ENCODE results near the gene IFIT5.

The IFIT5 gene

GRCh38 chr10:89454561-89455347, 40.4 kb downstream of the IFIT5 start:
- H2AFZ ChIP-seq (ENCODE audit: low read length): peak overlapping the region; percentile 25
- peaks cover 4% of the 10 kb centered on the region for H3K4me1 ChIP-seq (ENCODE audit: insufficient read depth, low read length, poor library complexity, severe bottlenecking)
- no peaks in the 10 kb centered on the region for H3K36me3 ChIP-seq (ENCODE audit: insufficient read depth, low read length)
- no peaks in the 10 kb centered on the region for H3K79me2 ChIP-seq (ENCODE audit: insufficient read depth, low read length)
- no peaks in the 10 kb centered on the region for H3F3A ChIP-seq (ENCODE audit: low read depth)
- no peaks in the 10 kb centered on the region for H3K9me3 ChIP-seq (ENCODE audit: insufficient read depth, low read depth, low read length)
- H3K9me2 ChIP-seq (replicated peaks; ENCODE audit: low read depth, low read length): no peaks in the 10 kb centered on the region
- H3K27me3 ChIP-seq (ENCODE audit: insufficient read depth, low read length, poor library complexity, severe bottlenecking): no peaks in the 10 kb centered on the region
- H4K20me1 ChIP-seq (ENCODE audit: insufficient read depth, low read length, poor library complexity, severe bottlenecking): no peaks in the 10 kb centered on the region
- TF ChIP-seq CTCF (conservative IDR thresholded peaks at IDR 0.05; ENCODE audit: low read length) (no peak), EZH2phosphoT487 (IDR thresholded peaks at IDR 0.05; ENCODE audit: borderline replicate concordance) (no peak)
- H3K9ac ChIP-seq (ENCODE audit: low read depth, low read length, poor library complexity, severe bottlenecking): no peak overlapping the region
- H3K4me3 ChIP-seq (ENCODE audit: low read length, poor library complexity, severe bottlenecking): no peak overlapping the region
- H3K4me2 ChIP-seq (ENCODE audit: low read depth, low read length, poor library complexity, severe bottlenecking): no peak overlapping the region

GRCh38 chr10:89458291-89458690, 43.9 kb downstream of the IFIT5 start:
- Histone ChIP-seq H3K27me3 (ENCODE audit: insufficient read depth, low read length, poor library complexity, severe bottlenecking) (no peaks in the 10 kb centered on the region), H3K4me1 (ENCODE audit: insufficient read depth, low read length, poor library complexity, severe bottlenecking) (no peaks in the 10 kb centered on the region), H3K9me3 (ENCODE audit: insufficient read depth, low read depth, low read length) (no peaks in the 10 kb centered on the region), H3F3A (ENCODE audit: low read depth) (no peaks in the 10 kb centered on the region), H3K4me2 (ENCODE audit: low read depth, low read length, poor library complexity, severe bottlenecking) (no peak overlapping the region), H2AFZ (ENCODE audit: low read length) (no peak overlapping the region), H3K79me2 (ENCODE audit: insufficient read depth, low read length) (no peaks in the 10 kb centered on the region), H4K20me1 (ENCODE audit: insufficient read depth, low read length, poor library complexity, severe bottlenecking) (no peaks in the 10 kb centered on the region), H3K4me3 (ENCODE audit: low read length, poor library complexity, severe bottlenecking) (no peak overlapping the region), H3K9me2 (replicated peaks; ENCODE audit: low read depth, low read length) (no peaks in the 10 kb centered on the region), H3K9ac (ENCODE audit: low read depth, low read length, poor library complexity, severe bottlenecking) (no peak overlapping the region), H3K36me3 (ENCODE audit: insufficient read depth, low read length) (no peaks in the 10 kb centered on the region)
- TF ChIP-seq CTCF (conservative IDR thresholded peaks at IDR 0.05; ENCODE audit: low read length): no peak
- TF ChIP-seq EZH2phosphoT487 (IDR thresholded peaks at IDR 0.05; ENCODE audit: borderline replicate concordance): no peak

GRCh38 chr10:89458784-89459183, 44.4 kb downstream of the IFIT5 start:
- Histone ChIP-seq H3K9me3 (ENCODE audit: insufficient read depth, low read depth, low read length) (no peaks in the 10 kb centered on the region), H3K36me3 (ENCODE audit: insufficient read depth, low read length) (no peaks in the 10 kb centered on the region), H3K9ac (ENCODE audit: low read depth, low read length, poor library complexity, severe bottlenecking) (no peak overlapping the region), H3K9me2 (replicated peaks; ENCODE audit: low read depth, low read length) (no peaks in the 10 kb centered on the region), H3K4me3 (ENCODE audit: low read length, poor library complexity, severe bottlenecking) (no peak overlapping the region), H3F3A (ENCODE audit: low read depth) (no peaks in the 10 kb centered on the region), H3K79me2 (ENCODE audit: insufficient read depth, low read length) (no peaks in the 10 kb centered on the region), H2AFZ (ENCODE audit: low read length) (no peak overlapping the region), H3K27me3 (ENCODE audit: insufficient read depth, low read length, poor library complexity, severe bottlenecking) (no peaks in the 10 kb centered on the region), H4K20me1 (ENCODE audit: insufficient read depth, low read length, poor library complexity, severe bottlenecking) (no peaks in the 10 kb centered on the region), H3K4me2 (ENCODE audit: low read depth, low read length, poor library complexity, severe bottlenecking) (no peak overlapping the region), H3K4me1 (ENCODE audit: insufficient read depth, low read length, poor library complexity, severe bottlenecking) (no peaks in the 10 kb centered on the region)
- TF ChIP-seq CTCF (conservative IDR thresholded peaks at IDR 0.05; ENCODE audit: low read length) (no peak), EZH2phosphoT487 (IDR thresholded peaks at IDR 0.05; ENCODE audit: borderline replicate concordance) (no peak)
